Gastrocnemius medialis (tissue), 4 donors: ENCODE results near the gene TNS4.

Experiments used
- POLR2A ChIP-seq, 2 donors: fragments of 450-650 bp; IDR thresholded peaks; one replicate each; pipeline ENCODE4 v1.6.1; 2017; ENCODE audit warnings: antibody characterized with exemption in 2 of 2, mild to moderate bottlenecking in 2 of 2, moderate library complexity in 2 of 2
- TF ChIP-seq, protein P1 (sequence below), 5 experiments: fragments of 450-650 bp in 3 of 5; fragments of 200-600 bp in 2 of 5; sonication (generic) in 2 of 5; IDR thresholded peaks in 4 of 5; conservative IDR thresholded peaks in 1 of 5; 1 replicate in 4 of 5; 2 replicates in 1 of 5; pipeline ENCODE4 v1.5.1; 2016 to 2019; ENCODE audit warnings: antibody characterized with exemption in 5 of 5, mild to moderate bottlenecking in 3 of 5, moderate library complexity in 3 of 5

DNA sequence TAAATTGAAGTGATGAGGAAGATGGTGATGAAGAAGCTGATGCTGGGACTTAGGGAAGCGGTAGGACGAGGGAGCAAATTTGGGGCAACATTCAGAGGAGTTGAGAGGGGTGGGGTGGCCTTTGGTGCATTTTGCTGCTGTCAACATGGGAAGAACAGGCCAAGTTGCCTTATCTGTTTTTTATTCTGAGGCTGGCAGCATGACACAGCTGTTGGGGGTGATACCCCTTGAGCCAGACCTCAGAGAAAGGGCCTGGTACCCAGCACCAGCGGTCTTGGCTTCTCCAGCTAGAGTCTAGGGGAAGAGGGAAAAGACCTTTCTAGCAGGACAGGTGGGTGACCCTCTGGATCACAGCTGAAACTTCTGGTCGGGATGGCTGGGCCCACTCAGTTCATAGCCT, 53.6 kb downstream of the TNS4 start:
- TF ChIP-seq, protein P1, sequence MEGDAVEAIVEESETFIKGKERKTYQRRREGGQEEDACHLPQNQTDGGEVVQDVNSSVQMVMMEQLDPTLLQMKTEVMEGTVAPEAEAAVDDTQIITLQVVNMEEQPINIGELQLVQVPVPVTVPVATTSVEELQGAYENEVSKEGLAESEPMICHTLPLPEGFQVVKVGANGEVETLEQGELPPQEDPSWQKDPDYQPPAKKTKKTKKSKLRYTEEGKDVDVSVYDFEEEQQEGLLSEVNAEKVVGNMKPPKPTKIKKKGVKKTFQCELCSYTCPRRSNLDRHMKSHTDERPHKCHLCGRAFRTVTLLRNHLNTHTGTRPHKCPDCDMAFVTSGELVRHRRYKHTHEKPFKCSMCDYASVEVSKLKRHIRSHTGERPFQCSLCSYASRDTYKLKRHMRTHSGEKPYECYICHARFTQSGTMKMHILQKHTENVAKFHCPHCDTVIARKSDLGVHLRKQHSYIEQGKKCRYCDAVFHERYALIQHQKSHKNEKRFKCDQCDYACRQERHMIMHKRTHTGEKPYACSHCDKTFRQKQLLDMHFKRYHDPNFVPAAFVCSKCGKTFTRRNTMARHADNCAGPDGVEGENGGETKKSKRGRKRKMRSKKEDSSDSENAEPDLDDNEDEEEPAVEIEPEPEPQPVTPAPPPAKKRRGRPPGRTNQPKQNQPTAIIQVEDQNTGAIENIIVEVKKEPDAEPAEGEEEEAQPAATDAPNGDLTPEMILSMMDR (IDR thresholded peaks at IDR 0.05 in 4 of 5, conservative IDR thresholded peaks at IDR 0.05 in 1 of 5), result no peak
- no peak for TF ChIP-seq POLR2A (IDR thresholded peaks at IDR 0.05)
